Stimulated activated CD4-positive, alpha-beta T cell treated with anti-CD3 and anti-CD28 coated beads, Interleukin-12 subunit alpha, Interleukin-12 subunit beta, amount 100 ng/mL, for 48 hours (primary cell): ENCODE results near the gene CCDC185.

Source experiments
- DNase-seq, 3 donors: peaks; one replicate each; pipeline ENCODE4 v3.0.0-alpha.2; 2020; ENCODE audit warnings: low read depth in 2 of 3, low spot score in 1 of 3

The CCDC185 gene

GRCh38 chr1:223429313-223429731, 36.1 kb downstream of the CCDC185 start:
- no peak for DNase-seq

GRCh38 chr1:223429821-223430220, 36.6 kb downstream of the CCDC185 start:
- no peak for DNase-seq

- DNase-seq = no peak
These were observed 37.0 kb downstream of the CCDC185 start for GRCh38 chr1:223430236-223430635.

DNA sequence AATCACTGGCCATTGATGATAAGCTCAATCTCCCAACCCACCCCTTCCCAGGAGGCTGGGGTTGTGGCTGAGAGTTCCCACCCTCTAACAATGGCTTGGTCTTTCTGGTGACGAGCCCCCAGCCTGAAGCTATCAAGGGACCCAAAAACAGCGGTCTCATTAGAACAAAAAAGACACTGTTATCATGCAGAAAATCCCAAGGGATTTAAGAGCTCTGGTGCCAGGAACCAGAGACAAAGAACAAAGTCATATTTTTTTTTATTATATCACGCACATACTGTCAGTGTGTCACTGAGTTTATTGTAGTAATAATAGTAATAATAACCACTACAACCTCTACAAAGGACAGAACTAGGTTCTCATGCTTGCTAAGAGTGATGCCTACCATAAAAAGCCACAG, 43.9 kb downstream of the CCDC185 start:
- DNase-seq = no peak

- DNase-seq = no peak
These were observed 50.2 kb downstream of the CCDC185 start for GRCh38 chr1:223443397-223443796.

- DNase-seq = no peak
These were observed 51.2 kb downstream of the CCDC185 start for GRCh38 chr1:223444411-223444810.
